ENCODE data around the gene RBM7. TPM values are rescaled to one million over a fixed set of nuclear protein-coding genes. Genes with fewer than 3 reads are reported as not detected.
A peak's percentile ranks its signal among the peaks of the same experiment; 100 is the strongest.

RBM7 gene
- total and polyA plus RNA-seq, 2 of the 8 experiments (the other 6 are each of a cell fraction or from before 2014, with no cell fraction given), result 18.0 to 45.7 TPM

GRCh38 chr11:114367244-114367957 is 33.1 kb upstream of the RBM7 start:
- no peaks in the 10 kb centered on the region for H3K27me3 ChIP-seq (replicated peaks in 1 of 4; ENCODE audit: control insufficient read depth in 3 of 4, extremely low read depth in 1 of 4, insufficient read depth in 3 of 4, low read length in 3 of 4)
- H3K14ac ChIP-seq (ENCODE audit: insufficient read length), result no peak overlapping the region
- H3K9me3 ChIP-seq (ENCODE audit: insufficient read depth in 2 of 2, low read depth in 1 of 2, low read length in 1 of 2), result no peaks in the 10 kb centered on the region
- no peak overlapping the region for H4K91ac ChIP-seq (replicated peaks; ENCODE audit: insufficient read length, low read length)
- ChIA-PET CTCF (ENCODE audit: partially characterized antibody) (interaction anchor here (0.7 to 2.6 kb wide), 10 partner anchors 10 to 120 kb away, joined by 3 to 9 read pairs (median 4); no protein-coding TSS in a partner anchor), POLR2A (ENCODE audit: partially characterized antibody) (interaction anchor here (0.6 kb wide), 2 partner anchors 18 to 349 kb away, joined by 3 read pairs; no protein-coding TSS in a partner anchor)
- no peak overlapping the region for H2BK12ac ChIP-seq (ENCODE audit: low read depth, low read length)
- WGBS, 2 experiments (ENCODE audit: extremely low coverage in 1 of 2, insufficient coverage in 1 of 2, insufficient read length in 1 of 2, insufficient replicate concordance in 2 of 2, low coverage in 1 of 2, low lambda C conversion rate in 2 of 2, missing lambda C conversion rate in 1 of 2), result 91% methylated on average over 9 of the region's 9 CpGs; no CpG with 5 or more reads in 1 of the 2 experiments
- no peak overlapping the region for H4K8ac ChIP-seq (ENCODE audit: extremely low read depth, insufficient read depth, low read length)
- H2BK5ac ChIP-seq (ENCODE audit: low read depth, low read length), result no peak overlapping the region
- H3K36me3 ChIP-seq (ENCODE audit: control insufficient read depth in 2 of 4, insufficient read depth in 4 of 4, low read length in 3 of 4), result no peaks in the 10 kb centered on the region
- H2AFZ ChIP-seq (ENCODE audit: low read length), result 0 out of 2 replicates have a peak overlapping the region, but pooled peaks have one; percentile 52
- peaks cover 0 to 6% (median 0%) of the 10 kb centered on the region in 4 experiments; a peak in 2 of 7 replicates for H3K4me1 ChIP-seq (replicated peaks in 1 of 4; ENCODE audit: control insufficient read depth in 3 of 4, insufficient read depth in 4 of 4, low read length in 3 of 4)
- H3K9ac ChIP-seq (replicated peaks in 1 of 4; ENCODE audit: extremely low read depth in 1 of 4, low read depth in 3 of 4, low read length in 3 of 4), result no peak overlapping the region
- no peak overlapping the region for H3K27ac ChIP-seq (ENCODE audit: low read depth, low read length)
- H3K4me2 ChIP-seq (ENCODE audit: insufficient read depth in 1 of 2, low read depth in 2 of 2, low read length in 2 of 2), result no peak overlapping the region
- no peak overlapping the region for H3K4ac ChIP-seq (replicated peaks; ENCODE audit: insufficient read length, low read depth, low read length)
- H3K56ac ChIP-seq (replicated peaks; ENCODE audit: insufficient read length, low read depth, low read length), result no peak overlapping the region
- no peaks in the 10 kb centered on the region for H3K79me2 ChIP-seq (ENCODE audit: control insufficient read depth in 1 of 2, insufficient read depth in 2 of 2, low read length in 2 of 2)
- H3K79me1 ChIP-seq (ENCODE audit: low read depth, low read length), result no peaks in the 10 kb centered on the region; the same call in 1 of the 2 replicates
- H4K20me1 ChIP-seq (replicated peaks in 1 of 2; ENCODE audit: control insufficient read depth in 1 of 2, insufficient read depth in 2 of 2, low read length in 2 of 2), result no peaks in the 10 kb centered on the region
- H3K23me2 ChIP-seq (ENCODE audit: low read depth, low read length), result no peaks in the 10 kb centered on the region
- FAIRE-seq (no peak), DNase-seq (ENCODE audit: low read depth in 1 of 2, low spot score in 2 of 2) (no peak)
- no peak overlapping the region for H3K4me3 ChIP-seq (ENCODE audit: extremely low read depth in 1 of 4, insufficient read depth in 2 of 4, low read depth in 3 of 4, low read length in 4 of 4)
- H2AK5ac ChIP-seq (ENCODE audit: low read depth, low read length), result no peak overlapping the region
- H4K5ac ChIP-seq (ENCODE audit: insufficient read length, low read depth, low read length), result no peak overlapping the region
- H3K23ac ChIP-seq (ENCODE audit: insufficient read length), result no peak overlapping the region
- H2BK20ac ChIP-seq (ENCODE audit: low read length), result no peak overlapping the region
- no peak overlapping the region for H2BK15ac ChIP-seq (ENCODE audit: low read length)
- no peak overlapping the region for H3K18ac ChIP-seq (ENCODE audit: extremely low read depth, low read length)
- H2BK120ac ChIP-seq (replicated peaks; ENCODE audit: low read depth, low read length), result no peak overlapping the region
- no peak for TF ChIP-seq GTF2F1 (IDR thresholded peaks at IDR 0.05; ENCODE audit: borderline replicate concordance, low read depth, low read length)
- no peak for TF ChIP-seq TEAD4 (IDR thresholded peaks at IDR 0.05; ENCODE audit: low read depth, low read length)
- TF ChIP-seq EGR1 (IDR thresholded peaks at IDR 0.05; ENCODE audit: borderline replicate concordance, low read depth, low read length), result no peak
- TF ChIP-seq CTBP2 (IDR thresholded peaks at IDR 0.05; ENCODE audit: borderline replicate concordance, insufficient read depth, insufficient read length, low read length), result no peak
- TF ChIP-seq POLR2A (IDR thresholded peaks at IDR 0.05; ENCODE audit: control extremely low read depth in 1 of 2, low read depth in 2 of 2, low read length in 2 of 2), result no peak
- no peak for TF ChIP-seq KDM5A (IDR thresholded peaks at IDR 0.05; ENCODE audit: low read length)
- no peak for TF ChIP-seq SUZ12 (IDR thresholded peaks at IDR 0.05; ENCODE audit: low read length)
- no peak for TF ChIP-seq CBX5 (IDR thresholded peaks at IDR 0.05; ENCODE audit: low read depth, low read length)
- TF ChIP-seq CTCF (IDR thresholded peaks at IDR 0.05; ENCODE audit: control extremely low read depth in 1 of 3, insufficient read depth in 1 of 3, low read depth in 1 of 3, low read length in 3 of 3), result no peak
- no peak for TF ChIP-seq SP2 (IDR thresholded peaks at IDR 0.05; ENCODE audit: low read length)
